H9 (cell line): ENCODE data around the gene GPR137. TPM values are rescaled to one million over a fixed set of nuclear protein-coding genes. Genes with fewer than 3 reads are reported as not detected.

ENCODE experiments used
- DNase-seq: peaks from one replicate; pipeline ENCODE4 v3.0.0-alpha.2; 2017
- H2AFZ ChIP-seq: one replicate; pipeline ENCODE4 v1.6.1; 2013; ENCODE audit warnings: mild to moderate bottlenecking, low read length, control low read depth, moderate library complexity
- H2AK5ac ChIP-seq: 2 replicates; pipeline ENCODE4 v1.6.1; 2013; ENCODE audit warnings: low read length, control low read depth, mixed read lengths; ENCODE audit not compliant: insufficient read length
- H2BK120ac ChIP-seq: one replicate; pipeline ENCODE4 v1.6.1; 2013; ENCODE audit warnings: low read depth, mild to moderate bottlenecking, low read length, control low read depth, inconsistent platforms; ENCODE audit not compliant: poor library complexity, severe bottlenecking
- H2BK12ac ChIP-seq: 2 replicates; pipeline ENCODE4 v1.6.1; 2013; ENCODE audit warnings: low read length, control low read depth, mixed read lengths, low read depth; ENCODE audit not compliant: insufficient read length
- H2BK15ac ChIP-seq: 2 replicates; pipeline ENCODE4 v1.6.1; 2013; ENCODE audit warnings: low read depth, low read length, control low read depth
- H2BK20ac ChIP-seq: one replicate; pipeline ENCODE4 v1.6.1; 2013; ENCODE audit warnings: low read depth, mild to moderate bottlenecking, low read length, control low read depth, inconsistent platforms; ENCODE audit not compliant: poor library complexity, severe bottlenecking
- H2BK5ac ChIP-seq: 2 replicates; pipeline ENCODE4 v1.6.1; 2013; ENCODE audit warnings: low read length, control low read depth, mixed read lengths; ENCODE audit not compliant: insufficient read length
- H3K14ac ChIP-seq: 2 replicates; pipeline ENCODE4 v1.6.1; 2013; ENCODE audit warnings: low read length, control low read depth; ENCODE audit not compliant: insufficient read depth
- H3K18ac ChIP-seq: 2 replicates; pipeline ENCODE4 v1.6.1; 2013; ENCODE audit warnings: low read depth, mild to moderate bottlenecking, mixed read lengths, low read length, control low read depth; ENCODE audit not compliant: insufficient read length
- H3K23ac ChIP-seq: 2 replicates; pipeline ENCODE4 v1.6.1; 2013; ENCODE audit warnings: low read length, control low read depth, mixed read lengths, low read depth; ENCODE audit not compliant: insufficient read length
- H3K23me2 ChIP-seq: 2 replicates; pipeline ENCODE4 v1.6.1; 2013; ENCODE audit warnings: low read depth, mild to moderate bottlenecking, mixed read lengths, low read length, control low read depth; ENCODE audit not compliant: insufficient read length, poor library complexity, severe bottlenecking
- H3K27ac ChIP-seq: 2 replicates; pipeline ENCODE4 v1.5.1; 2013; ENCODE audit warnings: low read length, control low read depth, mixed read lengths, low read depth; ENCODE audit not compliant: insufficient read length
- H3K27me3 ChIP-seq: 2 replicates; pipeline ENCODE4 v1.6.1; 2013; ENCODE audit warnings: low read length, control low read depth, inconsistent platforms; ENCODE audit not compliant: insufficient read depth
- H3K4ac ChIP-seq: 2 replicates; pipeline ENCODE4 v1.6.1; 2013; ENCODE audit warnings: low read depth, mild to moderate bottlenecking, control low read depth, inconsistent platforms, low read length, moderate library complexity
- H3K4me1 ChIP-seq: 2 replicates; pipeline ENCODE4 v1.6.1; 2013; ENCODE audit warnings: low read length, control low read depth, inconsistent platforms; ENCODE audit not compliant: insufficient read depth
- H3K4me2 ChIP-seq: 2 replicates; pipeline ENCODE4 v1.6.1; 2013; ENCODE audit warnings: low read length, control low read depth, mixed read lengths; ENCODE audit not compliant: insufficient read length, insufficient read depth
- H3K56ac ChIP-seq: 2 replicates; pipeline ENCODE4 v1.6.1; 2013; ENCODE audit warnings: low read depth, mild to moderate bottlenecking, mixed read lengths, low read length, control low read depth; ENCODE audit not compliant: insufficient read length
- H3K79me1 ChIP-seq: 2 replicates; pipeline ENCODE4 v1.6.1; 2013; ENCODE audit warnings: low read depth, mild to moderate bottlenecking, moderate library complexity, low read length, control low read depth, inconsistent platforms; ENCODE audit not compliant: insufficient read depth, poor library complexity, severe bottlenecking
- H3K79me2 ChIP-seq: 2 replicates; pipeline ENCODE4 v1.6.1; 2013; ENCODE audit warnings: low read length, control low read depth, inconsistent platforms; ENCODE audit not compliant: insufficient read depth
- H3K9ac ChIP-seq: 2 replicates; pipeline ENCODE4 v1.6.1; 2013; ENCODE audit warnings: low read length, control low read depth, mixed read lengths; ENCODE audit not compliant: insufficient read length; ENCODE audit errors: extremely low read depth
- H3K9me3 ChIP-seq: one replicate; pipeline ENCODE4 v1.6.1; 2013; ENCODE audit warnings: low read depth, low read length, inconsistent platforms; ENCODE audit not compliant: control insufficient read depth
- H3T11ph ChIP-seq: one replicate; pipeline ENCODE4 v1.6.1; 2013; ENCODE audit warnings: mild to moderate bottlenecking, low read length, control low read depth, inconsistent platforms
- H4K20me1 ChIP-seq: one replicate; pipeline ENCODE4 v1.6.1; 2013; ENCODE audit not compliant: control insufficient read depth, insufficient read length, insufficient read depth
- H4K5ac ChIP-seq: 2 replicates; pipeline ENCODE4 v1.6.1; 2013; ENCODE audit warnings: low read depth, mild to moderate bottlenecking, mixed read lengths, low read length, control low read depth; ENCODE audit not compliant: insufficient read length
- H4K8ac ChIP-seq: replicated peaks from 2 replicates; pipeline ENCODE4 v1.6.1; 2013; ENCODE audit warnings: low read length, control low read depth, mixed read lengths, low read depth; ENCODE audit not compliant: insufficient read length
- H4K91ac ChIP-seq: 2 replicates; pipeline ENCODE4 v1.6.1; 2013; ENCODE audit warnings: low read depth, mild to moderate bottlenecking, moderate library complexity, mixed read lengths, low read length, control low read depth; ENCODE audit not compliant: insufficient read length
- H3K27ac Mint-ChIP-seq, 3 experiments: 2 replicates in 2 of 3; 3 replicates in 1 of 3; pipeline ENCODE4 v1.8.0; 2020 to 2021; ENCODE audit warnings: mixed read lengths in 3 of 3, mild to moderate bottlenecking in 1 of 3, moderate library complexity in 1 of 3
- H3K27me3 Mint-ChIP-seq: 2 replicates; pipeline ENCODE4 v1.8.0; 2021; ENCODE audit warnings: low read depth, mild to moderate bottlenecking, moderate library complexity, mixed read lengths
- H3K36me3 Mint-ChIP-seq, 3 experiments: 2 replicates in 2 of 3; 3 replicates in 1 of 3; pipeline ENCODE4 v1.8.0; 2020 to 2021; ENCODE audit warnings: low read depth in 3 of 3, mixed read lengths in 3 of 3; ENCODE audit not compliant: insufficient read depth in 1 of 3
- H3K4me1 Mint-ChIP-seq, 2 experiments: 2 replicates each; pipeline ENCODE4 v1.8.0; 2020; ENCODE audit warnings: mixed read lengths in 2 of 2
- H3K4me3 Mint-ChIP-seq, 2 experiments: 2 replicates in 1 of 2; 3 replicates in 1 of 2; pipeline ENCODE4 v1.8.0; 2020 to 2021; ENCODE audit warnings: mild to moderate bottlenecking in 2 of 2, mixed read lengths in 2 of 2, moderate library complexity in 1 of 2
- H3K9me3 Mint-ChIP-seq, 2 experiments: 2 replicates in 1 of 2; 3 replicates in 1 of 2; pipeline ENCODE4 v1.8.0; 2020; ENCODE audit warnings: mild to moderate bottlenecking in 2 of 2, mixed read lengths in 2 of 2, moderate library complexity in 1 of 2
- WGBS: extraction: QIAGEN DNeasy Blood & Tissue Kit; methylation state at CpG from one replicate; pipeline ENCODE4 v1.1.7; 2013; ENCODE audit warnings: missing lambda C conversion rate, low lambda C conversion rate, mixed read lengths; ENCODE audit not compliant: insufficient read length; ENCODE audit errors: extremely low coverage; 5-methylcytosine and 5-hydroxymethylcytosine counted together
- total RNA-seq: library from RNA; stranded (reverse); gene quantifications from 2 replicates; pipeline ENCODE4 v1.2.1, GENCODE V29; 2021
- TF ChIP-seq, protein P1 (sequence below): fragments of 200-600 bp; sonication (generic); conservative IDR thresholded peaks from 3 replicates; pipeline ENCODE4 v1.8.0; 2021; ENCODE audit warnings: antibody characterized with exemption, mild to moderate bottlenecking

GPR137 gene
- total RNA-seq, 1 experiment from 2014 or later, result 39.6 TPM

DNA sequence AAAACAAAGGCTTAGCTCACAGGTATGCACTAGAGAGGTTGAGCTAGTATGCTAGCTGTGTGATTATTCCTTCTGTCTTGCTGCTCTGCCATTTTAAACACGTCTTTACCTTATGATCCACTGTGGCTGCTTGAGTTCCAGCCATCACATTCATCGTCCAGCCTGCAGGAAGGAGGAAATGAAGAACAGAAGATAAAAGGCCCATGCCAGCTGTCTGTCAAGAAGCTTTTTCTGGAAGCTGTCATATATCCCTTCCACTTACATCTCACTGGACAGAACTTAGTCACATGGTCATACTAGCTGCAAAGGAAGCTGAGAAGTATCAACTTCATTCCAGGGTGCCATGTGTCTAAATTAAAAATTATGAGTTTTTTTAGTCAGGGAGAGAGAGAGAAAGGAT lies 41.7 kb downstream of the GPR137 start:
- Mint-ChIP-seq H3K4me3 (no peak overlapping the region), H3K9me3 (no peaks in the 10 kb centered on the region), H3K27me3 (peaks cover 5% of the 10 kb centered on the region), H3K4me1 (peaks cover 24 to 29% of the 10 kb centered on the region in 2 experiments), H3K27ac (no peak overlapping the region), H3K36me3 (no peaks in the 10 kb centered on the region; a peak in 2 of 7 replicates)
- Histone ChIP-seq H3K79me1 (no peaks in the 10 kb centered on the region), H3K27me3 (no peaks in the 10 kb centered on the region), H3K23ac (no peak overlapping the region), H3T11ph (no peak overlapping the region), H3K4ac (no peak overlapping the region), H3K14ac (no peak overlapping the region), H3K4me2 (no peak overlapping the region), H4K5ac (no peak overlapping the region), H2BK15ac (no peak overlapping the region), H2BK12ac (no peak overlapping the region), H4K8ac (no peak overlapping the region), H3K9ac (no peak overlapping the region), H3K18ac (no peak overlapping the region), H3K9me3 (no peaks in the 10 kb centered on the region), H3K4me1 (peaks cover 2% of the 10 kb centered on the region; the same call in 1 of the 2 replicates), H3K23me2 (no peaks in the 10 kb centered on the region), H2AK5ac (no peak overlapping the region), H2BK120ac (no peak overlapping the region), H4K20me1 (no peaks in the 10 kb centered on the region), H4K91ac (no peak overlapping the region), H3K56ac (no peak overlapping the region), H2BK20ac (no peak overlapping the region), H3K79me2 (no peaks in the 10 kb centered on the region), H2AFZ (no peak overlapping the region), H2BK5ac (no peak overlapping the region), H3K27ac (no peak overlapping the region)
- no peak for DNase-seq
- TF ChIP-seq, protein P1, sequence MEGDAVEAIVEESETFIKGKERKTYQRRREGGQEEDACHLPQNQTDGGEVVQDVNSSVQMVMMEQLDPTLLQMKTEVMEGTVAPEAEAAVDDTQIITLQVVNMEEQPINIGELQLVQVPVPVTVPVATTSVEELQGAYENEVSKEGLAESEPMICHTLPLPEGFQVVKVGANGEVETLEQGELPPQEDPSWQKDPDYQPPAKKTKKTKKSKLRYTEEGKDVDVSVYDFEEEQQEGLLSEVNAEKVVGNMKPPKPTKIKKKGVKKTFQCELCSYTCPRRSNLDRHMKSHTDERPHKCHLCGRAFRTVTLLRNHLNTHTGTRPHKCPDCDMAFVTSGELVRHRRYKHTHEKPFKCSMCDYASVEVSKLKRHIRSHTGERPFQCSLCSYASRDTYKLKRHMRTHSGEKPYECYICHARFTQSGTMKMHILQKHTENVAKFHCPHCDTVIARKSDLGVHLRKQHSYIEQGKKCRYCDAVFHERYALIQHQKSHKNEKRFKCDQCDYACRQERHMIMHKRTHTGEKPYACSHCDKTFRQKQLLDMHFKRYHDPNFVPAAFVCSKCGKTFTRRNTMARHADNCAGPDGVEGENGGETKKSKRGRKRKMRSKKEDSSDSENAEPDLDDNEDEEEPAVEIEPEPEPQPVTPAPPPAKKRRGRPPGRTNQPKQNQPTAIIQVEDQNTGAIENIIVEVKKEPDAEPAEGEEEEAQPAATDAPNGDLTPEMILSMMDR, result no peak
- WGBS, result no CpG with 5 or more reads among the region's 2 CpGs
